Pancreas (tissue), 10 donors: ENCODE data around the gene OLA1. TPM values are rescaled to one million over a fixed set of nuclear protein-coding genes. Genes with fewer than 3 reads are reported as not detected.

Source experiments
- ATAC-seq, 4 donors: fragments of 200-7000 bp; cut with Tn5 transposase; one replicate each; pipeline versions ENCODE4 v1.8.0 to v1.9.1; 2020; ENCODE audit warnings: mild to moderate bottlenecking in 4 of 4, moderate library complexity in 4 of 4
- DNase-seq, 6 donors: peaks; one replicate each; pipeline ENCODE4 v3.0.0-alpha.2; 2020
- FAIRE-seq: peaks from 2 replicates; lab custom pipeline; 2012; peaks lifted over from hg19 to GRCh38; lab: Jason Lieb, UNC
- H3K27ac ChIP-seq, 4 donors: fragments of 200-600 bp; sonication (generic); 1 replicate in 3 of 4; 2 replicates in 1 of 4; pipeline versions ENCODE4 v1.5.0 to v1.8.0; 2020
- H3K27me3 ChIP-seq, 4 donors: fragments of 200-600 bp; one replicate each; pipeline ENCODE4 v1.8.0; 2021
- H3K36me3 ChIP-seq, 3 donors: fragments of 200-600 bp; sonication (generic) in 1 of 3; one replicate each; pipeline versions ENCODE4 v1.5.0 to v1.8.0; 2020 to 2021
- H3K4me1 ChIP-seq, 3 donors: fragments of 200-600 bp; one replicate each; pipeline ENCODE4 v1.8.0; 2021
- H3K4me3 ChIP-seq, 4 donors: fragments of 200-600 bp; sonication (generic) in 2 of 4; one replicate each; pipeline versions ENCODE4 v1.5.0 to v1.8.0; 2020 to 2021
- H3K9me3 ChIP-seq, 4 donors: fragments of 200-600 bp; one replicate each; pipeline ENCODE4 v1.8.0; 2021
- WGBS, 2 donors: extraction: QIAGEN DNeasy Blood & Tissue Kit; methylation state at CpG; one replicate each; pipeline ENCODE4 v1.1.7; 2013; 5-methylcytosine and 5-hydroxymethylcytosine counted together
- intact Hi-C, 3 donors: fragments of 100-400 bp; cut with DNase I; formaldehyde crosslinking; loops; one replicate each; pipeline versions ENCODE4 v1.11.1 to v1.14.2; 2022
- polyA plus RNA-seq, 2 donors: library from polyadenylated mRNA; stranded (reverse); fragments of 200-250 nt; gene quantifications; one replicate each; pipeline ENCODE4 v1.2.3, GENCODE V29; 2013
- total RNA-seq, 6 donors: library from RNA; stranded (reverse); fragmentation: NEBNext Ultra II Directional in 4 of 6; extraction: Animal tissue kit (Norgen Biotek cat#: 25700) in 4 of 6; gene quantifications; one replicate each; pipeline versions ENCODE4 v1.2.1 to v1.2.4, GENCODE V29; 2021 to 2023
- TF ChIP-seq, protein P1 (sequence below), 4 donors: fragments of 200-600 bp; sonication (generic) in 3 of 4; IDR thresholded peaks; one replicate each; pipeline versions ENCODE4 v1.5.0 to v1.8.0; 2021; ENCODE audit warnings: antibody characterized with exemption in 4 of 4
- donor health status: healthy with polysubstance abuse.
- donor health status: DM: no; HTN: no; CAD: no; lungs with moderate emphysema.
- donor health status: DM: no; HTN: no; CAD: no.
- donor health status: control.
- donor health status: control.
- donor health status: Bipolar disorder and iron deficiency.
- donor health status: DM: yes; HTN: yes; CAD: no.
- donor health status: DM: no; HTN: no; CAD: no.
- donor health status: DM: no; HTN: no; CAD: no.
- donor health status: DM: yes; HTN: yes; CAD: no.

OLA1 gene
- total and polyA plus RNA-seq, 8 donors = 29.1 to 55.8 (median 43.1) TPM

DNA sequence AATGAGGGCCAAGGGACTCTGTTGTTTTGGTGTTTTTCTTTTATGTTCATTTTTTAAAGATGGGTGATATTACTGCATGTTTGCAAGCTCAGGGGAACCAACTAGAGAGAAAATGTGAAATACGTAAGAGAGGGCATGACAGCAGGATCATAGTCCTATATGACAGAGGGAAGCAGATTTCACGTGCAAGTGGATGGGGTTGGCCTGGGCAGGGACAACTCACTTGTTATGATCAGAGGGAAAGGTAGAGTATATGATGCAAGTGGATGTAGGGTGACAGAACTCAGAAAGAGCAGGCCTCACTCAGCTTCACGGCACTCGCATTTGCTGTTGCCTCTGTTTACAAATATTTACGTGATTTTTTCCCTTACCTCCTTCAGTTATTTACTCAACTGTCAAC is 67.0 kb downstream of the OLA1 start:
- TF ChIP-seq, protein P1, sequence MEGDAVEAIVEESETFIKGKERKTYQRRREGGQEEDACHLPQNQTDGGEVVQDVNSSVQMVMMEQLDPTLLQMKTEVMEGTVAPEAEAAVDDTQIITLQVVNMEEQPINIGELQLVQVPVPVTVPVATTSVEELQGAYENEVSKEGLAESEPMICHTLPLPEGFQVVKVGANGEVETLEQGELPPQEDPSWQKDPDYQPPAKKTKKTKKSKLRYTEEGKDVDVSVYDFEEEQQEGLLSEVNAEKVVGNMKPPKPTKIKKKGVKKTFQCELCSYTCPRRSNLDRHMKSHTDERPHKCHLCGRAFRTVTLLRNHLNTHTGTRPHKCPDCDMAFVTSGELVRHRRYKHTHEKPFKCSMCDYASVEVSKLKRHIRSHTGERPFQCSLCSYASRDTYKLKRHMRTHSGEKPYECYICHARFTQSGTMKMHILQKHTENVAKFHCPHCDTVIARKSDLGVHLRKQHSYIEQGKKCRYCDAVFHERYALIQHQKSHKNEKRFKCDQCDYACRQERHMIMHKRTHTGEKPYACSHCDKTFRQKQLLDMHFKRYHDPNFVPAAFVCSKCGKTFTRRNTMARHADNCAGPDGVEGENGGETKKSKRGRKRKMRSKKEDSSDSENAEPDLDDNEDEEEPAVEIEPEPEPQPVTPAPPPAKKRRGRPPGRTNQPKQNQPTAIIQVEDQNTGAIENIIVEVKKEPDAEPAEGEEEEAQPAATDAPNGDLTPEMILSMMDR (IDR thresholded peaks at IDR 0.05) = no peak
- Histone ChIP-seq H3K4me1 (peaks cover 0 to 4% (median 0%) of the 10 kb centered on the region in 3 donors), H3K9me3 (no peaks in the 10 kb centered on the region), H3K27ac (no peak overlapping the region), H3K27me3 (no peaks in the 10 kb centered on the region), H3K4me3 (no peak overlapping the region), H3K36me3 (no peaks in the 10 kb centered on the region)
- WGBS, 2 donors = 91 to 93% methylated on average over 5 of the region's 5 CpGs
- no peak for ATAC-seq
- no peak for DNase-seq
- FAIRE-seq = no peak
- intact Hi-C loops = no loop called here

DNA sequence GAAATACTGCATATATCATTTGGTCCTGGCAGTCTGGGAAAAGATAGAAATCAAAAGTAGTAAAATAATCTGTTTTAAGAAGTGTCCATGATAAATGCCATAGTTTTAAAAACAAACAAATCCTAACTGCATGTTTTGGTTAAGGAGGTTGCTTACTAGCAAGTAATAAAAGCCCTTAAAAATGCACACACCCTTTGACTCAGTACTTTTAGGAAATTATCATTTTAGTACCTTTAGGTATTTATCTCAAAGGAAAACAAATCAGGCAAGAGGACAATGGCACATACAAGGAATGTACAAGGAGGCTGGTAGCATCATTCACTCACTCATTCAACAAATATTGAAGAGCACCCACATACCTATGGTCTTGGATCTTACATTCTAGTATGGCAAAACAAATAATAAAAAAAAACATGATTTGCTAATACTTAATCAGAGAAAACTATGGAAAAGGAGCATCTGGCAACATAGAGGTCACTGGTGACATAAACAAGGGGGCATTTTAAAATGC is 67.6 kb downstream of the OLA1 start:
- no peak for FAIRE-seq
- H3K27me3 ChIP-seq = no peaks in the 10 kb centered on the region
- no peaks in the 10 kb centered on the region for H3K9me3 ChIP-seq
- no peak for DNase-seq
- H3K27ac ChIP-seq = no peak overlapping the region
- H3K4me3 ChIP-seq = no peak overlapping the region
- no peaks in the 10 kb centered on the region for H3K36me3 ChIP-seq
- TF ChIP-seq, protein P1 (IDR thresholded peaks at IDR 0.05) = no peak
- ATAC-seq = no peak
- intact Hi-C loops = no loop called here
- peaks cover 0 to 4% (median 0%) of the 10 kb centered on the region in 3 donors for H3K4me1 ChIP-seq

DNA sequence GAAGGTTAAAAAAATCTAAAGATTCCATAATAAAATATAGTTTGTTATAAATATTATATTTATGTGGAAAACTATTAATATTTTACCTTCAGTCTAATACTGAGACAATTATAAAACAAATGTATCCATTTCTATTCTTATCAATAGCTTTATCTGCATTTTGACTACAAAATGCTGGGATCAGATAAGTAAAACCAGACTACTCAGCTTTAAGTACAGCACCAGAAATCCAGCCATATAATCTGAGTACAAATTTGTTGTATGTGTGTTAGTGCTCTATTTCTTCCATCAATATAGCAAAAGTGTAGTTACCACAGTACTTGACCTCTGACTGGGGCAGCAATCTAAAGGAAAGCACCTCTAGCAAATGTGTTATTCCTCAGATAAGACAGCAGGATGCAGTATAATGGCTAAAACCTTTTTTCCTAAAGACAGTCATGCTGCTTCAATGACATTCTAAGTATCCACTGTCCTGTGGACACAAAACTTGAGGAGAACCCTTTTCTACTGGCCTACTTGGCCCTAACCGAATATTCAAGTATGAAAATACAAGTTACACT is 68.1 kb downstream of the OLA1 start:
- DNase-seq = no peak
- no peak for ATAC-seq
- H3K4me3 ChIP-seq = no peak overlapping the region
- H3K27ac ChIP-seq = no peak overlapping the region
- no peaks in the 10 kb centered on the region for H3K9me3 ChIP-seq
- no peaks in the 10 kb centered on the region for H3K36me3 ChIP-seq
- H3K4me1 ChIP-seq = peaks cover 0 to 4% (median 0%) of the 10 kb centered on the region in 3 donors
- H3K27me3 ChIP-seq = no peaks in the 10 kb centered on the region
- intact Hi-C loops = no loop called here
- 88 to 92% methylated on average over 1 of the region's 1 CpG for WGBS, 2 donors
- TF ChIP-seq, protein P1 (IDR thresholded peaks at IDR 0.05) = no peak
- peak; percentile 64 for FAIRE-seq

DNA sequence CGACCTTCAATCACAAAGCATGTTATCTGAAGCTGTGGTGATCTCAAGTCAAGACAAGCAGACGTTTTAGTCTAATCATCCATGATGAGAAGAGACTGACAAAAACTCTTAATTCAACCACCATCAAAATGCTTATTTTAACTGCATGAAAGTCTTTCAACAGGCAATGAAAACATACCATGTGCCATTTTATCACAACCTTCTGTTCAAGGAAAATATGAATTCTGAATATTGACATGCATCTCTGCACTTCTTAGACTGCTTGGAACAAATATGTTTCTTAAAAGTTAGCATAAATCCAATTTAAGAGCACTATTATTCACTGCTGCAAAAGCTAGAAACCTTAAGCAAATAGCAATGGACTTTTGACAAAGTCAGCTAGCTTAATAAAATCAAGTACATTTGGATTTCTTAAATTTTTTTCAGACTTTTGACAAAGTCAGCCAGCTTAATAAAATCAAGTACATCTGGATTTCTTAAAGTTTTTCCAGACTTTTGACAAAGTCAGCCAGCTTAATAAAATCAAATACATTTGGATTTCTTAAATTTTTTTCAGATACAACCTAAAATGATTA is 70.9 kb downstream of the OLA1 start:
- 62 to 66% methylated on average over 2 of the region's 2 CpGs for WGBS, 2 donors
- intact Hi-C loops = no loop called here
- TF ChIP-seq, protein P1 (IDR thresholded peaks at IDR 0.05) = no peak
- peaks cover 0 to 4% (median 0%) of the 10 kb centered on the region in 3 donors for H3K4me1 ChIP-seq
- FAIRE-seq (no peak), ATAC-seq (no peak), DNase-seq (no peak)
- H3K4me3 ChIP-seq = no peak overlapping the region
- H3K27me3 ChIP-seq = no peaks in the 10 kb centered on the region
- no peaks in the 10 kb centered on the region for H3K9me3 ChIP-seq
- H3K27ac ChIP-seq = no peak overlapping the region
- H3K36me3 ChIP-seq = no peaks in the 10 kb centered on the region

DNA sequence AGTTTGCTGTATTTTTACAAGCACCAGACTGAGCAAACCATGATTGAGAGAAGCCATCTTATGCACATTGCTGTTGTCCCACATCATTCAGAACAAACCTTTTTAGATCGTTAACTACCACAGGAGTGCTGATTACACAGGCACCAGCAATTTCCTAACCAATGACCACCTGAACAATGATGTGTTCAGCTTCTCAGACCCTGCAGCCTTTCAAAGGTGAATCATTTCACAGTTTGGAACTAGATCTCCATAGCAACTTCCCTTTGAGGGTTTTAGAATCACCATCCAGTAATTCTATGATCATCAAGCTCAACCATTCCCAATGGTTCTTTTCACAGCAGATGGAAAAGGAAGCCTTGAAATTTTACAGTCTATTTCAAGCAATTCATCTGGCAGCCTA is 71.4 kb downstream of the OLA1 start:
- ATAC-seq = no peak
- H3K4me1 ChIP-seq = peaks cover 0 to 4% (median 0%) of the 10 kb centered on the region in 3 donors
- DNase-seq = no peak
- no peaks in the 10 kb centered on the region for H3K36me3 ChIP-seq
- H3K9me3 ChIP-seq = no peaks in the 10 kb centered on the region
- intact Hi-C loops = no loop called here
- TF ChIP-seq, protein P1 (IDR thresholded peaks at IDR 0.05) = no peak
- H3K4me3 ChIP-seq = no peak overlapping the region
- no peak for FAIRE-seq
- 81 to 90% methylated on average over 1 of the region's 1 CpG for WGBS, 2 donors
- no peaks in the 10 kb centered on the region for H3K27me3 ChIP-seq
- H3K27ac ChIP-seq = no peak overlapping the region
